RWPE2 (cell line): Measurements from ENCODE around the gene STK11.
A peak's percentile ranks its signal among the peaks of the same experiment; 100 is the strongest.

ENCODE experiments used
- ATAC-seq: fragments of 200-7000 bp; cut with Tn5 transposase; 3 replicates; pipeline ENCODE4 v1.9.1; 2021; ENCODE audit warnings: low read depth
- DNase-seq: peaks from one replicate; pipeline ENCODE4 v3.0.0-alpha.2; 2020; ENCODE audit warnings: low spot score
- H3K27ac ChIP-seq: fragments of 450-650 bp; 2 replicates; pipeline ENCODE4 v1.5.1; 2017; ENCODE audit warnings: mild to moderate bottlenecking; ENCODE audit not compliant: poor library complexity, severe bottlenecking
- H3K27me3 ChIP-seq: fragments of 250-450 bp; sonication (Bioruptor Pico); 2 replicates; pipeline ENCODE4 v1.5.1; 2021; ENCODE audit warnings: mild to moderate bottlenecking, moderate library complexity; ENCODE audit not compliant: insufficient read depth, poor library complexity, severe bottlenecking
- H3K36me3 ChIP-seq: fragments of 250-450 bp; sonication (Bioruptor Pico); 2 replicates; pipeline ENCODE4 v1.5.1; 2020; ENCODE audit warnings: low read depth, mild to moderate bottlenecking, moderate library complexity
- H3K4me1 ChIP-seq: fragments of 250-450 bp; sonication (Bioruptor Pico); 2 replicates; pipeline ENCODE4 v1.5.1; 2021; ENCODE audit warnings: mild to moderate bottlenecking, moderate library complexity; ENCODE audit not compliant: insufficient read depth, poor library complexity, severe bottlenecking
- H3K4me3 ChIP-seq: fragments of 250-450 bp; sonication (Bioruptor Pico); 2 replicates; pipeline ENCODE4 v1.5.1; 2021; ENCODE audit warnings: mild to moderate bottlenecking, moderate library complexity; ENCODE audit not compliant: severe bottlenecking
- H3K9me3 ChIP-seq: fragments of 250-450 bp; sonication (Bioruptor Pico); 2 replicates; pipeline ENCODE4 v1.5.1; 2021; ENCODE audit warnings: mild to moderate bottlenecking, moderate library complexity; ENCODE audit not compliant: severe bottlenecking
- TF ChIP-seq, protein P1 (sequence below): fragments of 450-650 bp; IDR thresholded peaks from one replicate; pipeline ENCODE4 v1.5.1; 2017; ENCODE audit warnings: mild to moderate bottlenecking, moderate library complexity; ENCODE audit not compliant: poor library complexity, severe bottlenecking

The STK11 gene

DNA sequence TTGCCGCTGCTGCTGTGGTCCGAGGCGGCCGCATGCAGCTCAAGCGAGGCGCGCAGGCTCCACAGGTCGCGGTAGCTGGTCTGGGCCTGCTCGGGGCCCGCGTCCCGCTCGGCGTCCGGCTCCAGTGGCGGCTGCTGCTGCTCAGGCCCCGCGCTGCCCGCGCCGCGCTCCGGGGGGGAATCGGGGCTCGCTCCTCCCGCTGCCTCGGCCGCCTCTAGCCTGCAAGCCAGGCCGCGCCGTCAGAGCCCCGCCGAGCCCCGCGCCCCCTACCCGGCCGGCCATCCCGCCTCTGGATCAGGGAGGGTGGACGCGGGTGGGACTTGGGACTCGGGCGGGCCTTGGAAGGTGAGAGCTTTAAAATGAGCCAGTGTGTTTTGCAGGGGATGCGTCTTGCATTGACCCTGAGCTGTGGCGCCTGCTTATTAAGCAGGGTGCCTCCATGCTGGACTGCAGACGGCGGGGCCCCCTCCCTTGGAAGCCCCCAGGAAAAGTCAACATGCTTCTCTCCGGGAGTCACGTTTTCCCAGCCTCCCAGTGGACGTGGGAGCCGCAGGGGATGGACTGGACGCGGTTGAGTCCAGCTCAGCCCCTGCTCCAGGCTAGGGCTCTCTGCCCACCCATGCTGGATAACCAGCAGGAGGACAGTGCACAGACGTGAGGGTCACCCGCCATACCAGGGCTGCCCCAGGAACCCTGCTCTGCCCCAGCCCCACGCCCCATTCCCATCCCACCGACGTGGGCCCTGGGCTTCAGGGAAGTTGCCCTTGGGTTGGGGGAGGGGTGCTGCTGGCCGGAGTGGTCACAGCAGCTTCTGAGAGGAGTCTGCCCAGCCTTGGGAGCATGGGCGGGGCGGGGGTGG lies 24.6 kb downstream of the STK11 start:
- Histone ChIP-seq H3K27ac (no peak overlapping the region), H3K9me3 (no peaks in the 10 kb centered on the region), H3K4me1 (peaks cover 8% of the 10 kb centered on the region), H3K36me3 (peaks cover 25% of the 10 kb centered on the region), H3K4me3 (no peak overlapping the region), H3K27me3 (no peaks in the 10 kb centered on the region)
- ATAC-seq (no peak), DNase-seq (no peak)
- TF ChIP-seq, protein P1, sequence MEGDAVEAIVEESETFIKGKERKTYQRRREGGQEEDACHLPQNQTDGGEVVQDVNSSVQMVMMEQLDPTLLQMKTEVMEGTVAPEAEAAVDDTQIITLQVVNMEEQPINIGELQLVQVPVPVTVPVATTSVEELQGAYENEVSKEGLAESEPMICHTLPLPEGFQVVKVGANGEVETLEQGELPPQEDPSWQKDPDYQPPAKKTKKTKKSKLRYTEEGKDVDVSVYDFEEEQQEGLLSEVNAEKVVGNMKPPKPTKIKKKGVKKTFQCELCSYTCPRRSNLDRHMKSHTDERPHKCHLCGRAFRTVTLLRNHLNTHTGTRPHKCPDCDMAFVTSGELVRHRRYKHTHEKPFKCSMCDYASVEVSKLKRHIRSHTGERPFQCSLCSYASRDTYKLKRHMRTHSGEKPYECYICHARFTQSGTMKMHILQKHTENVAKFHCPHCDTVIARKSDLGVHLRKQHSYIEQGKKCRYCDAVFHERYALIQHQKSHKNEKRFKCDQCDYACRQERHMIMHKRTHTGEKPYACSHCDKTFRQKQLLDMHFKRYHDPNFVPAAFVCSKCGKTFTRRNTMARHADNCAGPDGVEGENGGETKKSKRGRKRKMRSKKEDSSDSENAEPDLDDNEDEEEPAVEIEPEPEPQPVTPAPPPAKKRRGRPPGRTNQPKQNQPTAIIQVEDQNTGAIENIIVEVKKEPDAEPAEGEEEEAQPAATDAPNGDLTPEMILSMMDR: no peak

DNA sequence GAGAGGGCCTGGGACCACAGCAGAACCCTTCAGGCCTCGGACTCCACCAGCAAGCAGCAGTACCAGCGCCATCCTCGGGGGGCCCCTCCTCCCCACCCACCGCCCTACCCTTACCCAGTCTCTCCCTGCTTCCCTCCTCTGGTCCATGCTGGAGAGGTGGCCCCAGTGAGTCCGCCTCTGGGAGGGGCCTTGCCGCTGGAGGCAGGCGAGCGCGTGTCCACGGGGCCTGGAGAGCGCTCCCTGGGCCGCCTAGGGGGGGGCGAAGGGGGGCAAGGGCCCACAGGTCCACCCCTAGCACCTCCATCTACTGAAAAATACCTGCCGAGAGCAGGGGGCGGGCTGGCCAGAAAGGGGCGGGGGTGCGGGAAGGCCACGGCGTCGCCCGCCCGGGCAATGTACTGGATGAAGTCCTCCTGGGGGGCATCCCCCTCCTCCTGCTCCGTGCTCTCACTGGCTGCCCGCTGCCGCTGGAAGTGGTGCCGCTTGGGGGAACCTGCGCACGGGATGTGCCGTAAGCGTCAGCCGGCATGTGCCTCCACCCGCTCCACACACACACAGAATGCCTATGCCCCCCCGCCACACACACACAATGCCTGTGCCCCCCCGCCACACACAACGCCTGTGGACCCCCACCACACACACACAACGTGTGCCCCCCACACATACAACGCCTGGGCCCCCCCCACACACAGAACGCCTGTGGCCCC lies 25.4 kb downstream of the STK11 start:
- no peaks in the 10 kb centered on the region for H3K9me3 ChIP-seq
- TF ChIP-seq, protein P1: no peak
- peaks cover 25% of the 10 kb centered on the region for H3K36me3 ChIP-seq
- H3K27me3 ChIP-seq: no peaks in the 10 kb centered on the region
- no peak overlapping the region for H3K4me3 ChIP-seq
- ATAC-seq (no peak), DNase-seq (no peak)
- H3K27ac ChIP-seq: no peak overlapping the region
- H3K4me1 ChIP-seq: peaks cover 8% of the 10 kb centered on the region

DNA sequence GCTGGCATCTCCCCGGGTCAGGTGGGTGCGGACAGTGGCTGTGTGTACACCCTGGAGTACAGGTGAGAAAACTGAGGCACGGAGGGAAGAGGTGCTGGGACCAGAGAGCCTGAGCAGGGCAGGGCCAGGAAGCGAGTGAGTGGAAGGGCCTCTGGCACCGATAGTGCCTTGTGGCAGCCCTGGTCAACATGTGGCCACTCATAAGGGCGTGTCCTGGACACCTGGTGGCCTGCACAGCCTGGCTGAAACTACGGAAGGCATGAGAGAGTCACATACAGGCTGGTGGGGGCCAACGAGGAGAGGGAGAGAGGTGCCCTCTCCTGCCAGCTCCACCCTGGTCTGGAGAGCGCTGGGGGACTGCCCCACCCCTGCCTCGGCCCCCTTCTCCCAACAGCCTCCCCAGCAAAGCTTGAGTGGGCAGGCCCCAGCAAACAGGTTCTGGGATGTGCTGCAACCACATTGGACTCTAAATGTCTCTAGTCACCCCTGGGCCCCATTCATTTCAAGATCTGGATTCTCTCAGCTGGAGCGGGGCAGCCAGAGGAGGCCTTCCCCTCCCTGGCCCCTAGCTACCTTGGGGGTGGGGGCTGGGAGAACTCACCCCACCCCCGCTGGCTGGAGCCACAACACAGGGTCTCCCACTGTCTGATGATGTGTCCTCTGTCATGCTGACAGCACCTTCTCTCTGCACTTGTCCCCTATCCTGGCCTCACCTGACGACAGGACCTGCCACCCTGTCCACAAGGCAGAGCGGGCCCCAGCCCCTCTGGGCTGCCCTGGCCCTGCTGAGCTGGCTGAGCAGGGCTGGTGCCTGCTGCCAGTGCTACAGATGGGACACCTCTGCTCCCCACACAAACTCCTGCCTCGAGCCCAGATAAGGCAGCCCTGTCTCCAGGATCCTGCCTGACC lies 26.4 kb downstream of the STK11 start:
- H3K4me3 ChIP-seq: no peak overlapping the region
- ATAC-seq (peak; percentile 30; the same call in 2 of the 3 replicates), DNase-seq (no peak)
- peaks cover 8% of the 10 kb centered on the region for H3K4me1 ChIP-seq
- no peaks in the 10 kb centered on the region for H3K9me3 ChIP-seq
- H3K27me3 ChIP-seq: no peaks in the 10 kb centered on the region
- TF ChIP-seq, protein P1: no peak
- peak overlapping the region; percentile 45 for H3K27ac ChIP-seq
- H3K36me3 ChIP-seq: peaks cover 19% of the 10 kb centered on the region

DNA sequence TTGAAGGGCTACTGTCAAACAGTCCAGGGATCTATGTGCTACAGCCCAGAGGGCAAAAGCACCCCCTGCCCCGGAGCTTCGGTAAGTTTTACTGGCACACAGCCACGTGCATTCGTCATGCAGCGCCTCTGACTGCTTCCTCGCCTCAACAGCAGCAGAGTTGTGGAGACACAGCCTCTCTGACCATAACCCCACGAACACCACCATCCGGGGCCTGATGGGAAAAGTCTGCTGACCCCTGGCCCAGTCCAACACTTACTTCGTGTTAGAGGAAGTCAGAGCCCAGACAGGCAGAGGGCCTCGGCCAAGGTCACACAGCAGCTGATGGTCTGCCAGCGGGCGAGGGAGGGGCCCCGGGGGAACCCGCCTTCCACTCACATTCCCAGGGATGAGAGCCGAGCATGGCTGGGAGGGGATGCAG lies 27.1 kb downstream of the STK11 start:
- no peak for DNase-seq
- peaks cover 8% of the 10 kb centered on the region for H3K4me1 ChIP-seq
- peak; percentile 13 for ATAC-seq
- H3K9me3 ChIP-seq: no peaks in the 10 kb centered on the region
- H3K27me3 ChIP-seq: no peaks in the 10 kb centered on the region
- H3K36me3 ChIP-seq: peaks cover 19% of the 10 kb centered on the region
- no peak overlapping the region for H3K4me3 ChIP-seq
- TF ChIP-seq, protein P1: no peak
- peak overlapping the region; percentile 45 for H3K27ac ChIP-seq
